NCI-H1436 (cell line): ENCODE results near the gene NFIB.
A peak's percentile ranks its signal among the peaks of the same experiment; 100 is the strongest.

Experiments used
- DNase-seq: peaks from one replicate; lab custom pipeline; 2025; lab: John Stamatoyannopoulos, UW

The NFIB gene

GRCh38 chr9:14344941-14345353 is 31.0 kb upstream of the NFIB start:
- no peak for DNase-seq

- DNase-seq: no peak
Measured at GRCh38 chr9:14344053-14344524, 30.1 kb upstream of the NFIB start.

GRCh38 chr9:14343261-14344031 is 29.5 kb upstream of the NFIB start:
- DNase-seq: no peak

GRCh38 chr9:14342736-14343135 is 28.8 kb upstream of the NFIB start:
- no peak for DNase-seq

DNA sequence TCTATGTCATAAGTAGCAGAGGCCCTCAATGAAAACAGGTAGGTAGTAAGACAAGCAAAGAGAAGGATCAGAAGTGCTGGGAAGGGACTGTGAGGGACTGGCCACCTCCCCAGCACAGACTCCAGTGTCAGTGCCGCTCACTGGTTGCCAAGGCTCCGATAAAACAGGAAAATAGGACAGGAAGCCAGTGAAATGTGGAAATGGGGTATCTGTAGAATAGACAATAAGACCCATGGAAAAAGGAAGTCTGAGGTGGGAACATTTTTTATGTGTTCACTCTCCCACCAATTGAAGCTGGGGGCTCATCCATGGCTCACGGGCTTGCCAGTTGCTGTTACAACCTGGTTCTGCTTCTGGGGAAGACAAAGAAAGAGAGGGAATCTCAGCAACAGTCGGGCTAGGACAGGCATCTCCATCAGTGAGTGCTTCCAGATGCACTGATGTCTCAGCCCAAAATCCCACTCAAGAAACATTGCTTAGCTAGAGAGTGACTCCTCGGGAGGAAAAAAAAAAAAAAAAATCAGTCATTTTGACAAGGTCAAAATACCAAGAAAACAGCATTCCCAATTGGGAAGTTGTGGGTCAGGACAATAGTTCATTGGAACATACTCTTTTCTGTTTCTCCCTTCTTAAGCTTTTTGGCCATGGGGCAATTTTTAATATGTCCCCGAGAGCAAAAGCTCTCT is 27.6 kb upstream of the NFIB start:
- no peak for DNase-seq

GRCh38 chr9:14340994-14341393 is 27.1 kb upstream of the NFIB start:
- DNase-seq: no peak

GRCh38 chr9:14340219-14340873 is 26.4 kb upstream of the NFIB start:
- no peak for DNase-seq

GRCh38 chr9:14339746-14340145 is 25.8 kb upstream of the NFIB start:
- DNase-seq: no peak

- no peak for DNase-seq
Measured at GRCh38 chr9:14337615-14338014, 23.7 kb upstream of the NFIB start.

- DNase-seq: no peak
Measured at GRCh38 chr9:14336244-14336643, 22.3 kb upstream of the NFIB start.

DNA sequence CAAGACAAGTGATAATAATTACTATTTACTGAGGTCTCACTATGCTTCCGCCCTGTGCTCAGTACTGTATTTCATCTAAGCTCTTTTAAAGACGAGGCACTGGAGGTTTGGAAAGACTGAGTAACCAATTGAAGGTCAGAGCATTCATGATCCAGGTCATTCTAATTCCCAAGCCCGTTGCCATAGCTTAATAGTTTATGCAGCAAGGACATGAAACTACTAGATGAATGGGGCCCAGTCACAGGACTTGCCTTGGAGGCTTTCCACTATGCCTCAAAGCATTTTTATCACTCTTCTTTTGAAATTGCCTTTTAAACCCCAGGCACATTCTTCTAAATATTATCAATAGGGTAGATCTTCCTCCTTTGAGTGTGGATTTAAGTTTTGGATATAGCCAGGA is 17.2 kb upstream of the NFIB start:
- no peak for DNase-seq

GRCh38 chr9:14327036-14327435 is 13.1 kb upstream of the NFIB start:
- DNase-seq: no peak

- DNase-seq: peak; percentile 79
Measured at GRCh38 chr9:14326264-14326826, 12.4 kb upstream of the NFIB start.

DNA sequence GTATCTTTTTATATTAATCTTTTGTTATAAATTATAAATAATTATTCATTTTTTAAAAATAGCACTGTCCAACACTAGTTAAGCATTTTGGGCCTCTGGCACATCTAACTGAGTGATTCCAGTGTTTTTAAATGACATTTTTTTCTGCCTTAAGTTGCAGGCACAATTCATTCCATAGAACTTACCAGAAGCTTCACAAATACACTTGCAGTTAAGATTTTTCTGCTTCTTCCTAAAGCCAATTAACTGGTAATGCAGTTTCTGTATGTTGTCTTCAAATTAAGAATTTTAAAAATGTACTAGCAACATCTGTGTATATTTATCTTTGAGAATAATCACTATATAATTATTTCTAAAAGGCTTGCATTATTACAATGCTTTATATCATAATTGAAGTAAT is 11.2 kb upstream of the NFIB start:
- DNase-seq: no peak

DNA sequence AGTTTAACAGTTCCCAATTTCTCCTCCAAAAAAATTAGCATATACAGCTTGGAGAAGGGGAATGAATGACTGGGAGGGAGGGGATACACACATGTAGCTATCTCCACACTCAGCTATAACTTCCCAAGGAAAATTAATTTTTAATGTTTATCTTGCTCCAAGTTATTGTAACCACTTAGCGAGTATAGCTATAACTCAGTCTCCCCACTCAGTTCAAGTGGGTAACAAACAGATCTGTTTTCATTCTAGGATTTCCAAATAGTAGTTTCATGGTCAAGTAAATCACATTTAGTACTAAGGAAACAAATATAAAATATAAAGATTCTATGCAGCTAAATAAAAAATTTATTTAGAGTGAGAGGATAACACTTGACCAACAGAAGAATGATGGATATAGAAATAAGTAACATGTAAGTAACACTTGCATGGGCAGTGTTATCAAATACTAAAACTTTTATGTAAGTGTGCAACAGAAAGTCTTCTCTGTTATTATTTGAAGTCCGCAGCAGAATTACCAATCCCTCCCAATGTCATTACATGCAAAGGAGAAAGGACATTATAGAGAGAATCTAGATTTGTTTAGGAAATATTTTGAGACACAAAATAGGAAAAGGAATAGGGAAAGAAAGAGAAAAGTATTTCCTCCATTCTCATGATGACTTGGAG is 10.2 kb upstream of the NFIB start:
- DNase-seq: no peak

GRCh38 chr9:14323083-14323971 is 9.4 kb upstream of the NFIB start:
- no peak for DNase-seq

GRCh38 chr9:14322211-14323082 is 8.5 kb upstream of the NFIB start:
- DNase-seq: peak; percentile 90

- no peak for DNase-seq
Measured at GRCh38 chr9:14321517-14322130, 7.7 kb upstream of the NFIB start.
